IPS-20b (cell line): ENCODE data around the gene TTC28.
"Not testable (repeated sequence)": the region's sequence is repeated elsewhere in the genome, so short reads cannot be mapped to it uniquely, and the experiment has no call there.

Source experiments
- H3K27ac ChIP-seq: one replicate; pipeline ENCODE4 v1.5.1; 2013; ENCODE audit warnings: low read length
- H3K27me3 ChIP-seq: 2 replicates; pipeline ENCODE4 v1.6.1; 2013; ENCODE audit warnings: mild to moderate bottlenecking, low read length, inconsistent platforms; ENCODE audit not compliant: insufficient read depth
- H3K36me3 ChIP-seq: 2 replicates; pipeline ENCODE4 v1.6.1; 2013; ENCODE audit warnings: low read depth, mild to moderate bottlenecking, inconsistent platforms, low read length, moderate library complexity; ENCODE audit not compliant: insufficient read depth
- H3K4me1 ChIP-seq: 2 replicates; pipeline ENCODE4 v1.6.1; 2013; ENCODE audit warnings: mild to moderate bottlenecking, control low read depth, inconsistent platforms, low read length, moderate library complexity; ENCODE audit not compliant: insufficient read depth
- H3K4me3 ChIP-seq: 2 replicates; pipeline ENCODE4 v1.5.1; 2013; ENCODE audit warnings: mild to moderate bottlenecking, low read length, inconsistent platforms
- H3K9ac ChIP-seq: 2 replicates; pipeline ENCODE4 v1.6.1; 2013; ENCODE audit warnings: low read depth, mild to moderate bottlenecking, inconsistent platforms, low read length, moderate library complexity
- H3K9me3 ChIP-seq: 2 replicates; pipeline ENCODE4 v1.6.1; 2013; ENCODE audit warnings: mild to moderate bottlenecking, low read depth, low read length, inconsistent platforms; ENCODE audit not compliant: insufficient read depth

TTC28 gene

DNA sequence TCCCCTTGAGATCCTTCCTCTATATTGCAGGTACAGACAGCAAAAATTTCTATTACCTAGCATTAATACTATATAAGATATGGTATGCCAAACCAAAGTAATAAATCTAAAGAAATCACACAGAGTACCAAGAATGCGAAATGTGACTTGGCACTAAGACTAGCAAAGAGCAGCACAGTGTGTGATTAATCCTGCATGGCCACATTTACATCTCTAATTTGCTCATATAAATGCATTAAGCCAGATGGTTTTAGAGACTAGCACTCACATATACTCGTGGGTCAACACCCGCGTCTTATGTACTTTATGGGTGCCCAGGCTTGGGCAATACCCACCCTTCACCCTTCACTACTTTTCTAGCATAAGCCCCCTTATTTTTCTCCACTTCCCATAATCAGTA is 213.2 kb downstream of the TTC28 start:
- no peak overlapping the region for H3K9ac ChIP-seq
- no peaks in the 10 kb centered on the region for H3K27me3 ChIP-seq
- no peak overlapping the region for H3K27ac ChIP-seq
- H3K4me1 ChIP-seq = no peaks in the 10 kb centered on the region
- H3K9me3 ChIP-seq = no peaks in the 10 kb centered on the region
- H3K36me3 ChIP-seq = no peaks in the 10 kb centered on the region
- no peak overlapping the region for H3K4me3 ChIP-seq

DNA sequence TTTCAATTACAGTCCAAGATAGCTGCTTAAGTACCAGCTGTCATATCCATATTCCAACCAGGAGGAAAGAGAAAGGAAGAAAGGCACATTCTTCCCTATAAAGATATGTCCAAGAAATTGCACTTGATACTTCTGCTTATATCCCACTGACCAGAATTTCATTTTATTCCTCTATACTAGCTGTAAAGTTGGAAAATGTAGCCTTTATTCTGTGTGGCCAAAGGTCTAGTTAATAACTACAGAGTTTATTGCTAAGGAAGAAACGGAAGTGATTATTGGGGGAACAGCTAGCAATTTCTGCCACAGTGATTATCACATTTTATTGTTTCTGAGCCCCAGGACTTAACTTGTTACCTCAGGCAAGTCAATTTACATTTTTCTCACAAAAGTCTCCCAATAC is 213.8 kb downstream of the TTC28 start:
- Histone ChIP-seq H3K4me3 (no peak overlapping the region), H3K9me3 (no peaks in the 10 kb centered on the region), H3K27ac (no peak overlapping the region), H3K36me3 (no peaks in the 10 kb centered on the region), H3K4me1 (no peaks in the 10 kb centered on the region), H3K27me3 (no peaks in the 10 kb centered on the region), H3K9ac (no peak overlapping the region)

DNA sequence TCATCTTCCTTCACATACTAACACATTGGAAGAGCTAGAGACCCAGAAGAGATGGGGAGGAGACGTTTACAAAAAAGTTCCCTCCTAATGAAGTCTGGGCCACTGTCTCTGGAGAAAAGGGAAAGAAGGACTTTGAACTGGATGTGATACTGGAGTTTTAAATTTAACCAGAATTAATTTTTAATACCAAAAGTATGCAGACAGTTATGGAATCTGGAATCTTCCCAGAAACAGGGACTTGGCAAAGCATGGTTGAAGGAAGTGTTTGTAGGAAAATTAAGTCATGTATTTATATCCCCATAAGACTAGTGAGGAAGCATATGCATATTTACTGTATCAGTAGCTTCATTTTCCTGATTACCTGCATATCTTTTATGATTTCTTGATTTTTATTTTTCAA is 215.5 kb downstream of the TTC28 start:
- Histone ChIP-seq H3K4me3 (no peak overlapping the region), H3K36me3 (no peaks in the 10 kb centered on the region), H3K4me1 (no peaks in the 10 kb centered on the region), H3K27me3 (no peaks in the 10 kb centered on the region), H3K9me3 (no peaks in the 10 kb centered on the region), H3K9ac (no peak overlapping the region), H3K27ac (no peak overlapping the region)

DNA sequence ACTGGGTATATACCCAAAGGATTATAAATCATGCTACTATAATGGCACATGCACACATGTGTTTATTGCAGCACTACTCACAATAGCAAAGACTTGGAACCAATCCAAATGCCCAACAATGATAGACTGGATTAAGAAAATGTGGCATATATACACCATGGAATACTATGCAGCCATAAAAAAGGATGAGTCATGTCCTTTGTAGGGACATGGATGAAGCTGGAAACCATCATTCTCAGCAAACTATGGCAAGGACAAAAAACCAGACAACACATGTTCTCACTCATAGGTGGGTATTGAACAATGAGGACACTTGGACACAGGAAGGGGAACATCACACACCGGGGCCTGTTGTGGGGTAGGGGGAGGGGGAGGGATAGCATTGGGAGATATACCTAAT is 216.2 kb downstream of the TTC28 start:
- H3K27ac ChIP-seq, H3K36me3 ChIP-seq, H3K27me3 ChIP-seq, H3K9me3 ChIP-seq, H3K4me3 ChIP-seq, H3K9ac ChIP-seq, H3K4me1 ChIP-seq: not testable (repeated sequence)

DNA sequence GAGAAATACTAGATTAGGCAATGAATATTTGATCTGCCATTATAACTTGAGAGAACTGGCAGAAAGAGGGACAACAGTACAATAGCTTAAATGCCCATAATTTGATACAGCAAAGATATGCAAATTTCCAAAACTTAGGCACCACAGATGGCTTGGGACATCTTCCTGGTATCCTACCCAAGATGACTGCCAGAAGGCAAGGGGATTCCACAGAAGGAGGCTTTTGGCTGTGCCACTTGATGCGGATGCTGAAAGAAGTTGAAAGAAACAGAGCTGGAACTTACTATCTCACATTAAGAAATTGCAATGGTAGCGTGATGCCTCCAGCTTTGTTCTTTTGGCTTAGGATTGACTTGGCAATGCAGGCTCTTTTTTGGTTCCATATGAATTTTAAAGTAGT is 216.7 kb downstream of the TTC28 start:
- H3K4me3 ChIP-seq = no peak overlapping the region
- no peaks in the 10 kb centered on the region for H3K27me3 ChIP-seq
- no peaks in the 10 kb centered on the region for H3K4me1 ChIP-seq
- no peak overlapping the region for H3K27ac ChIP-seq
- H3K36me3 ChIP-seq = no peaks in the 10 kb centered on the region
- no peak overlapping the region for H3K9ac ChIP-seq
- H3K9me3 ChIP-seq = no peaks in the 10 kb centered on the region

DNA sequence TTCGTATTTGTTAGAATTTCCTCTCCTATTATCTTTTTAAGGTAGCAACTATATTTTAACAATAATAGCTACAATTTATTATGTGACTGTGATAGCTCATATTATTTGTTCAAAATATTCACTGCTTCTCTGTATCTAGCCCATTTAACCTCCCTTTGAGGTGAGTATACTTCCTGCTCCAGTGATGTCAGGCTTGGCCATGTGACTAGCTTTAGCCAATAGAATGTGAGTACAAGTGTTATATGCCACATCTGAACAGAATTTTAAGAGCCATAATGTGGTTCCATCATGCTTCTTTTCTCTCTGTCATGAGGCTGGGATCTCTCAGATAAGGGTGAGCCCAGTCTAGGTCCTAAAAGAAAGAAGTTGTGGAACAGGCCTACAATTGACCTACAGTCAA is 217.6 kb downstream of the TTC28 start:
- Histone ChIP-seq H3K9me3 (no peaks in the 10 kb centered on the region), H3K4me1 (no peaks in the 10 kb centered on the region), H3K27me3 (no peaks in the 10 kb centered on the region), H3K9ac (no peak overlapping the region), H3K27ac (no peak overlapping the region), H3K36me3 (no peaks in the 10 kb centered on the region), H3K4me3 (no peak overlapping the region)

DNA sequence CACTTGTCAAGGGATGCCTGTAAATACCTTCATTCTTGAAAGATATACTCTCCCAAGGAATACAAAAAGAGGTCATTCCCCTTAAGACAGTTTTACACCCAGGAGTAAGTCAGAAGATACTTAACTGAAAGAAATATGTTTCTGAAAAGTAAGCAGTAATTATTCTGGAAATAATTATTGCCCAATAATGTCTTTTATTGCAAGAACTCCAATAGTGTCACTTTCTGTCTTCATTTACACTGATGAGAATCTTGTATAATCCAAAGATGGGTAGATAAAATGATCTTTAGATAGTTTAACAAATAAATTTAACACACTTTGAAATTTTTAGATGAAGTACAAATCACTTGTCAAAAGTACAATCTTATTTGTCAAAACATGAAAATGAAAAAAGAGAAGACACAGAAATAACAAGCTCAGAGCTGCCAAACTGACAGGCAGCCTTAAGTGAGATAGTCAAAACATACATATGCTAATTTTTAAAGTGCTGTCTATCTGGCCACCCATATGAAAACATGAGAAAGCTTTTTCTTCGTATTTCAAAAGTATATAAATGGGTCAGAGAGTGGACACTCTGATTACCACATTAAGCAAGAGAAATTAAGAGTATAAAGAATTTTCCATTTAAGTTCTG is 225.1 kb downstream of the TTC28 start:
- Histone ChIP-seq H3K4me3 (no peak overlapping the region), H3K4me1 (no peaks in the 10 kb centered on the region), H3K27ac (no peak overlapping the region), H3K27me3 (no peaks in the 10 kb centered on the region), H3K9ac (no peak overlapping the region), H3K9me3 (no peaks in the 10 kb centered on the region), H3K36me3 (no peaks in the 10 kb centered on the region)

DNA sequence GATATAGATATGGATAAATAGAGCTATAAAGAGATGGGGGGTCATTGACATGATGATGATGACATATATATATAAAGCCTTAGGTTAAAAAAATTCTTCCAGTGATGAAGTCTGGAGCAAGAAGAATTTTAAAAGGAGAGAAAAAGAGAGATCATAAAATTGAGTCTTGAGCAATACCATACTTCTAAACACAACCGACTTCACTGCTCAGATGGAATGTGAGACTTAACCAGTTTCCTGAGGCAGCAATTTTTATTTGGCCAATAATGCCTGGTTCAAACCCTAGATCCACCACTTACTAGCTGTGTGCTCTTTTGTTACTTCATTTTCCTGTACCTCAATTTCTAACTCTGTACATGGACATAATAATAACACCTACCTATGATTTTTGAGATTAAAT is 229.5 kb downstream of the TTC28 start:
- Histone ChIP-seq H3K4me1 (peaks cover 10% of the 10 kb centered on the region; the same call in 1 of the 2 replicates), H3K36me3 (no peaks in the 10 kb centered on the region), H3K9me3 (no peaks in the 10 kb centered on the region), H3K27ac (no peak overlapping the region), H3K9ac (no peak overlapping the region), H3K4me3 (no peak overlapping the region), H3K27me3 (no peaks in the 10 kb centered on the region)

DNA sequence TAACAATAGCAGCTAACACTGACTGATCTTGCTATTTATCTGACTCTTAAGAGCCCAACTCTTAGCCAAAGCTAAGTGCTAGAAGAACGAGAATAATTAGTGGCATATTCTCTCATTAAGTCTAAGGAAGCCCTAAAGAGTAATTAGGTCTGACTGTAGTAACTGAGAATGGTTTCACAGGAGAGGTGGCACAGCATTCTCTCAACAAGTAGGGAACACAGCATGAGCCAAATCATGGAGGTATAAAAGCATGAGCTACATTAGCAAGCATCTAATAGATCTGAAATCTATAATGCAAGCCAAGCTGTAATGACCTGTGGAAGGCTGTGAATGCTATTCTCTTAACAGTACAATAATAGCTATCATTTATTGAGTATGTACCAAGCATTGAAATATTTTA is 230.6 kb downstream of the TTC28 start:
- Histone ChIP-seq H3K27me3 (no peaks in the 10 kb centered on the region), H3K36me3 (no peaks in the 10 kb centered on the region), H3K4me1 (peaks cover 10% of the 10 kb centered on the region; the same call in 1 of the 2 replicates), H3K9ac (no peak overlapping the region), H3K4me3 (no peak overlapping the region), H3K27ac (no peak overlapping the region), H3K9me3 (no peaks in the 10 kb centered on the region)

DNA sequence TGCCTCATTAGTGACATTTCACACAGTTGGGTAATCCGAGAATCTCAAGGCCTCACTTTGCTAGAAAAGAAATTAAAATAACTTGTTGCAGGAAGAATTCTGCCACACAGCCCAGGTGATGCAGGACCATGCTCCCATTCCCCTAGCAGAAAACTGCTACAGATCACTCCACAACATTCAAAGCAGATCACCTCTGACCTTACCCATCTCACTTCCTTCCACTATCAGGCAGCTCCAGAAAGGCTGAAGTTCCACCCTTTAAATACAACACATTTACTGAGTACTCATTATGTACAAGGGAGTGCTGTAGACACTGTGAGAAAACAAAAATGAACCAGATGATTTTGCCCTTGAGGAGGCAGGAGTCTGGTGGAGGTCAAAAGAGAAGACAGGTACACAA is 231.0 kb downstream of the TTC28 start:
- Histone ChIP-seq H3K27ac (no peak overlapping the region), H3K36me3 (no peaks in the 10 kb centered on the region), H3K4me1 (peaks cover 10% of the 10 kb centered on the region; the same call in 1 of the 2 replicates), H3K27me3 (no peaks in the 10 kb centered on the region), H3K9me3 (no peaks in the 10 kb centered on the region), H3K9ac (no peak overlapping the region), H3K4me3 (no peak overlapping the region)

DNA sequence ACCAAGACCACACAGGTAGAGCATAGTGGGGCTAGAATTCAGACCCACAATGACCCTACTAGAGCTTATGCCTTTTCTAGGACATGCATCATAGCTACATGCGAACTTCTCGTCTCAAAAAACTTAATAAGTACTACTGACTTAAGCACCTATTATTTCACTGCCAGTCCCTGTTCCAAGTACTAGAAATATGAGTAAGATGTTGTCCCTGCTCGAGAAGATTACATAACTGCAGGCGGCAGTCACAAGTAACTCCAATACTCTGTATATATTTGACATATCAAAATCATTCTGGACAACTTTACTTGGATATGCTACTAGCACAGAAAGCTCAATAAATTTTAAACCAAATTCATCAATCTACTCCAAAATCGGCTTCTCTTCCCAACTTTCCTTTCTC is 235.0 kb downstream of the TTC28 start:
- no peaks in the 10 kb centered on the region for H3K36me3 ChIP-seq
- no peak overlapping the region for H3K4me3 ChIP-seq
- no peaks in the 10 kb centered on the region for H3K27me3 ChIP-seq
- H3K9me3 ChIP-seq = no peaks in the 10 kb centered on the region
- no peak overlapping the region for H3K27ac ChIP-seq
- peaks cover 16% of the 10 kb centered on the region; the same call in 1 of the 2 replicates for H3K4me1 ChIP-seq
- no peak overlapping the region for H3K9ac ChIP-seq

DNA sequence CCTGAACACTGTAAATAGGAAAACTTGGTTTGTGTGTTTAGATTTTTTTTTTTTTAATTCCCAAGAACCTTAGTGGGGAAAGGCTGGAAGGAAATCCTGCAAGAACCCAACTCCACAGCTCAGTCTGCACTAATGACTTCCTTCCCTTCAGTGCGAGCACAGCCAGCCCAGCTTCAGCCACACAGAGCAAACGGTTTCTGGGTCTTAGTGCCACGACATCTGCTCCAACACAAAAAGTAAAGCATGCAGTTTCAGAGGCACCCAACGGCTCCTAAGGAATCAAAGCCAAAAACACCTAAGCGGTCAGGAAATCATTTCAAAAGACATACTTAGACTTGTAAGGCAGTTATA is 236.1 kb downstream of the TTC28 start:
- peaks cover 7% of the 10 kb centered on the region; the same call in 1 of the 2 replicates for H3K4me1 ChIP-seq
- H3K36me3 ChIP-seq = no peaks in the 10 kb centered on the region
- H3K9ac ChIP-seq = peak overlapping the region; percentile 77; the same call in 1 of the 2 replicates
- peak overlapping the region; percentile 81 for H3K4me3 ChIP-seq
- H3K27ac ChIP-seq = no peak overlapping the region
- no peaks in the 10 kb centered on the region for H3K27me3 ChIP-seq
- no peaks in the 10 kb centered on the region for H3K9me3 ChIP-seq
